COLO668 (cell line): ENCODE results near the gene CCDC61.

Experiments used
- DNase-seq: peaks from one replicate; lab custom pipeline; 2025; ENCODE audit not compliant: unreplicated experiment; lab: John Stamatoyannopoulos, UW

The CCDC61 gene

DNA sequence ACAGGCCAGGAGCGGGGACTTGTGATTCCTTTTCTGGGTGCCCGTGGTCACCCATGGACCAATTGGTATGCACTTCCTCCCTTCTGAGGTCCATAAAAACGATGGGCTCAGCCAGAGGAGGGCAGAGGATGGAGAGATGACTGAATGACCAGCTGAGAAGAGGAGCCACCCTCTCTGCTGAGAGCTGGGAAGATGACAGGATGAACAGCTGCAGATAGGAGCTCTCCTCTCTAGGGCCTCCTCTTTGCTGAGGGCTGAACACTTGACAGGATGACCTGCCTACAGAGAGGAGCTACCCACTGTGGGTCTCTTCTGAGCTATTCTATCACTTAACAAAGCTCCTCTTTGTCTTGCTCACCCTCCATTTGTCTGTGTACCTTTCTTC is 41.5 kb downstream of the CCDC61 start:
- DNase-seq, result no peak

- no peak for DNase-seq
Measured at GRCh38 chr19:46040125-46040524, 44.9 kb downstream of the CCDC61 start.

DNA sequence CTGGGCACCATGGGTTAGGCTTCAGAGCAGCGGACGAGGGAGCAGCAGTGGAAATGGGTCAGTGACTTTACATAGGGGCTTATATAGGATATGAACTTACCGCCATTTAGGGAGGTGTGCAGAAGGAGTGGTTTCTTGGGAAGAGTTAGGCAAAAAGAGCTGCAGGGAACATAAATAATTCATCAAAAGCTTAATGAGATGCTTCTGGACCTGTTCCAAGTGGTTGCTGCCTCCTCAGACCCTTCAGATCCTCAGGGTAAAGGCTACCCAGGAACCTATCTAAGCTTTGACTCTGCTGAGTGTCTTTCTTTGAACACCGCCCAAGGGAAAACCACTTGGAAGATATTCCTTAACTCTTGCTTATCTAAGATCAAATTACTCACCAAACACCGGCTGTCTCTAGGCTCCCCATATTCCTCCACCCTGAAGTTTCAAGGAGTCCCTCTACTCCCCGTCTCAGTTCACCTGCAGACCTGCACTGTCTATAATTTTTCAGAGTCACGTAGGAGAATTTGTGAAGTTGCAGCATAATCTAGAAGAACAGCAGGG is 45.8 kb downstream of the CCDC61 start, which contains the start of gene IGFL4:
Gene IGFL4, minus strand, starts transcription at position 51 of the 549 bp plus-strand sequence. Its CDS starts 40 bp downstream, at position 11.
- peak; percentile 26 for DNase-seq

DNA sequence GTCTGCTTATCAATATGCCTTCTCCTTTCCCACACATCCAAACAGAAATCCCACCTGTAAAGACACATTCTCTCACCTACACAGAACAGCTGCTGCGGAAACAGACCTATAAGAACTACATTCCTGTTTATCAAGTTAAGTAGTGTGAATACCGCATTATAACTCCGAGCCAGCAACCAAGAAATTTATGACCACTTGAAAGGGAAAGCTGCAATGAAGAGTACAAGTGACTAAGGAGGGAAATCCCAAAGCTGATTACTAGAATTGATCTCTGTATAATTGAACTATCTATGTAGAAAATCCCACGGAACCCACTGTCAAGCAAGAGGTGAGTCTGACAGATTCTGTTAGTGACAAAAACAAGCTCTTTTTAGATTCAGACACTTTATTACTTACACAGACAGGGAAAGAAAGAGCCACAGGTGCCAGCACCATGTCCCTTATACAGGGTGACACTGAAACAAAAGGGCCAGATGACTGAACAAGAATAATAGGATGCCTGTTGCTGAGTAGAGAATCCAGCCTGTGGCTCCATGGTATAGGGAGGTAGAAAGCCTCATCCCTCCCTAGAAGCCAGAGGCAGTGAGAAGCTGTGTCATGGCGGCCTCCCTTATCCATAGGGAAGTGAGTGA is 47.1 kb downstream of the CCDC61 start:
- no peak for DNase-seq

DNA sequence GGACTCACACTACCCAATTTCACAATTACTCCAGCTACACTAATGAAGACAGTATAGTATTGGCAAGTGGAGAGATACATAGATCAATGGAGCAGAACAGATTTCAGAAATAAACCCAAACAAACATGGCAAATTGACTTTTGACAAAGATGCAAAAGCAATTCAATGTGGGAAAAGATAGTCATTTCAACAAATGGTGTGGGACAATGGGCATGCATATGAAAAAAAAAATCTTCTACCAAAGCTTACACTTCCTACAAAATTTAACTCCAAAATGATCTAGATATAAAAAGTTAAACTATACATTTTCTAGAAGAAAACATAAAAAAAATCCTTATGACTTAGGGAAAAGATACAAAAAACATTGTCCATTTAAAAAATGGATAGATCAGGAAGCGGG is 48.3 kb downstream of the CCDC61 start:
- DNase-seq, result no peak

DNA sequence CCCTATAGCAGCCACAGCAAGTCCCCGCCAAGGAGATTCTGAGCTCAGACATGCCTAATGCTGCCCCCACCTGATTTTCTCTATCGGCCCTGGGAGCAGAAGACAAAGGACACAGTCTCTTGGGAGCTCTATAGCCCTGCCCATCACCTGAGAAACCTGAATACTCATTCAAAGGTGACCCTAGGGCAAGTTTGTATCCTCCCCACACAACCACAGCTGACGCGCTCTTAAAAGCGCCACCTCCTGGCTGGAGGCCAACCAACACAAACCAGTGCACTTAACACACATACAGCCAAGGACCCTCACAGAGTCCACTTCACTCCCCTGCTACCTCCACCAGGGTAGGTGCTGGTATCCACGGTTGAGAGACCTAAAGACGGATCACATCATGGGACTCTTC is 54.3 kb downstream of the CCDC61 start:
- DNase-seq, result no peak

- DNase-seq, result no peak
Measured at GRCh38 chr19:46052896-46053295, 57.6 kb downstream of the CCDC61 start.

DNA sequence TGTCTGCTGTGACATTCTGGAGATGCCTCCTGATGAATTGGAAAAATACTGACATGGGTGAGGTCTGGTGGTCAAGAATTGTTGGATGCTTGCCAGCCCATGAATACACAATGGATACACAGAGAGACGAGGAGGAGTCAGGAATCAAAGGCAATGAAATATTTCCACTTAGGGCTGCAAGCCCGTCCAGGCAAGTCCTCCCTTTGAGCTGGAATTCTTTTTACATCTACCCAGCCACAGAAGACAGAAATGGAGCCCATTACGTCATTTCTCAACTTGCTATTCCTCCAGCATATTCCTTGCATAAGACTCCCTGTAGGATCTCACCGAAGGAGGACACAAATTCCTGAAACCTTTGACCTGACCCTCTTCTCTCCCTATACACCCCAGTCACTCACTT is 61.3 kb downstream of the CCDC61 start:
- DNase-seq, result peak; percentile 55

DNA sequence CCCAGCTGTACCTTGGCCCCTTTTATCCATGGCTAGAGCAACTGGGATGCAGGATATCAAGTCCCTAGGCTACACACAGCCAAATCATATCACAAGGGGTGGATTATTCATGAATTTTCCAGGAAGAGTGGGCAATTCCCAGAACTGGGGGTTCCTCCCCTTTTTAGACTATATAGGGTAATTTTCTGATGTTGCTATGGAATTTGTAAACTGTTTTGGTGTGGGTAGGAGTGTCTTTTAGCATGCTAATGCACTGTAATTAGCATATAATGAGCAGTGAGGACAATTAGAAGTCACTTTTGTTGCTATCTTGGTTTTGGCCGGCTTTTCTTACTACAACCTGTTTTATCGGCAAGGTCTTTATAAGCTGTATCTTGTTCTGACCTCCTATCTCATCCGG is 63.5 kb downstream of the CCDC61 start:
- DNase-seq, result no peak

DNA sequence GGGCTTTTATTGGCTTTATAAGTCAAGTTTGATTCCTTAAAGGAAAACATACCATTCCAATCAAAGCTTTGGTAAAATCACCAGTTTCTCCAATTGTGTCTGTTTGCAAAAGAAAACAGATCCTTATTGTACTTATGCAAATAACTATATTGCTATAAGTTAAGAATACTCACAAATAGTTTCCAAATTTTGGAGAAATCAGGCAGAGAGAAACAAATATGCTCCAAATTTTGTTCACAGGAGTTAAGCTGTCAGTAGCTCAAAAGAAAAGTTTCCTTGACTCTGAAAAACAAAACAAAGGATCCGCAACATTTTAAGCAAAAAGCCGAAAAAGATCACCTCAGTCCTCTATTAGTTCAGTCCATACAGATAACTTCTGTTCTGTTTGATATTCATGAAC is 64.7 kb downstream of the CCDC61 start:
- DNase-seq, result no peak

DNA sequence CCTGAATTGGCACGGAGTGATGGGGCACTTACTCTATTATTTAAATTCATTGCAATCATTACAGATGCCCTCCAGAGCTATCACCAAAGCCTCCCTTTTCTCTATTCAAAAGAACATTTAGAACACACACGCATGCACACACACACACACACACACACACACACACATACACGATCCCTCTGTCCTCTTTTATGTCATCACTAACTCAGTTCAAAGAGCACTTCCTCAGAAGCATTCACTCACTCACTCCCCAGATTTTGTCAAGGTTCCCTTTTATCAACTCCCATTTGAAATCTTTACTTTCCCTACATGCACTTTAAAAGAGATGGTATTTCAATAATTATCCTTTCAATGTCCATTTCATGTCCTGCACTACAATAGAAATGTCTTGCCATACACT is 67.9 kb downstream of the CCDC61 start:
- no peak for DNase-seq

- no peak for DNase-seq
Measured at GRCh38 chr19:46065486-46066071, 70.3 kb downstream of the CCDC61 start.

- no peak for DNase-seq
Measured at GRCh38 chr19:46066471-46066870, 71.2 kb downstream of the CCDC61 start.

DNA sequence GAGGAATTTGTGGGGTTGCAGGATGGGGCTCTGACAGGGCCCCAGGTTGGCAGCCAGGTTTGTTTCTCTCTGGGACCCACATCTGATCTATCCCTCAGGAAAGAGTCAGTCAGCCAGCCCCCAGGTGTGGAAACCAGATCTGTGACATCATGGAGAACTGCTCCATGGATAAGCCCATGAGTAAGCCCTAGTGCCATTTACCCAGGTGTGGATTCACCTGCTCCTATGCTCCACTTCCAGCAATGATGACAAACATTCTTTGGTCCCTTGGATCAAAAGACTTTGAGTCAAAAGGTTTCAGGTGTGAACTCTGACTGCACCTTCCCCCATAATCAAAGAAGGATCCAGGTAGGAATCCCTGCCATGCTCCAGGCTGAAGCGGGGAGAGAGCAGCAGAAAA is 72.4 kb downstream of the CCDC61 start:
- DNase-seq, result no peak
